Parathyroid adenoma (tissue), 2 donors: ENCODE data around the gene ZNF414.

Experiments used
- H2AFZ ChIP-seq: fragments of 300-600 bp; sonication (generic); one replicate; pipeline ENCODE4 v1.7.0; 2017; ENCODE audit warnings: antibody characterized with exemption, mild to moderate bottlenecking
- H3K27ac ChIP-seq: fragments of 300-600 bp; sonication (generic); one replicate; pipeline ENCODE4 v1.7.0; 2017
- H3K27me3 ChIP-seq: fragments of 300-600 bp; sonication (generic); one replicate; pipeline ENCODE4 v1.7.0; 2017; ENCODE audit warnings: low read length; ENCODE audit not compliant: control insufficient read depth, insufficient read depth
- H3K36me3 ChIP-seq: fragments of 300-600 bp; sonication (generic); one replicate; pipeline ENCODE4 v1.7.0; 2017; ENCODE audit warnings: low read length; ENCODE audit not compliant: control insufficient read depth, insufficient read depth
- H3K4me1 ChIP-seq: fragments of 300-600 bp; sonication (generic); one replicate; pipeline ENCODE4 v1.7.0; 2017; ENCODE audit warnings: control low read depth
- H3K4me2 ChIP-seq: fragments of 300-600 bp; sonication (generic); one replicate; pipeline ENCODE4 v1.7.0; 2017; ENCODE audit warnings: low read length
- H3K4me3 ChIP-seq: fragments of 300-600 bp; sonication (generic); one replicate; pipeline ENCODE4 v1.7.0; 2017; ENCODE audit warnings: low read depth, low read length
- H3K79me2 ChIP-seq: fragments of 300-600 bp; sonication (generic); one replicate; pipeline ENCODE4 v1.7.0; 2017; ENCODE audit warnings: control low read depth
- H3K9ac ChIP-seq: fragments of 300-600 bp; sonication (generic); one replicate; pipeline ENCODE4 v1.7.0; 2017; ENCODE audit warnings: mild to moderate bottlenecking
- H3K9me3 ChIP-seq: fragments of 300-600 bp; sonication (generic); one replicate; pipeline ENCODE4 v1.7.0; 2017; ENCODE audit warnings: low read length; ENCODE audit not compliant: control insufficient read depth
- CTCF ChIP-seq: fragments of 300-600 bp; sonication (generic); IDR thresholded peaks from one replicate; pipeline ENCODE4 v1.7.0; 2017; ENCODE audit warnings: antibody characterized with exemption, mild to moderate bottlenecking
- donor health status: primary hyperparathyroidism.

Gene ZNF414

GRCh38 chr19:8529369-8530006 lies 15.5 kb upstream of the ZNF414 start:
- H2AFZ ChIP-seq: no peak overlapping the region
- no peak overlapping the region for H3K9ac ChIP-seq
- H3K27ac ChIP-seq: no peak overlapping the region
- H3K4me1 ChIP-seq: no peaks in the 10 kb centered on the region
- no peaks in the 10 kb centered on the region for H3K9me3 ChIP-seq
- H3K4me2 ChIP-seq: no peak overlapping the region
- no peak overlapping the region for H3K4me3 ChIP-seq
- no peaks in the 10 kb centered on the region for H3K36me3 ChIP-seq
- H3K27me3 ChIP-seq: no peaks in the 10 kb centered on the region
- TF ChIP-seq CTCF: no peak
- no peaks in the 10 kb centered on the region for H3K79me2 ChIP-seq

- Histone ChIP-seq H3K4me3 (no peak overlapping the region), H3K9me3 (no peaks in the 10 kb centered on the region), H2AFZ (no peak overlapping the region), H3K4me2 (no peak overlapping the region), H3K9ac (no peak overlapping the region), H3K79me2 (no peaks in the 10 kb centered on the region), H3K36me3 (no peaks in the 10 kb centered on the region), H3K27me3 (no peaks in the 10 kb centered on the region), H3K27ac (no peak overlapping the region), H3K4me1 (no peaks in the 10 kb centered on the region)
- TF ChIP-seq CTCF: no peak
These were observed 14.5 kb upstream of the ZNF414 start for GRCh38 chr19:8528500-8528899.

GRCh38 chr19:8526345-8527091 lies 12.6 kb upstream of the ZNF414 start:
- Histone ChIP-seq H3K4me3 (peak overlapping the region; percentile 96), H3K79me2 (no peaks in the 10 kb centered on the region), H3K4me2 (peak overlapping the region; percentile 100), H3K27ac (peak overlapping the region; percentile 90), H2AFZ (peak overlapping the region; percentile 89), H3K36me3 (no peaks in the 10 kb centered on the region), H3K27me3 (no peaks in the 10 kb centered on the region), H3K9ac (peak overlapping the region; percentile 38), H3K9me3 (no peaks in the 10 kb centered on the region), H3K4me1 (no peaks in the 10 kb centered on the region)
- no peak for TF ChIP-seq CTCF

GRCh38 chr19:8525401-8525684 lies 11.4 kb upstream of the ZNF414 start:
- peak overlapping the region; percentile 59 for H3K4me2 ChIP-seq
- peak; percentile 20 for TF ChIP-seq CTCF
- H3K27ac ChIP-seq: peak overlapping the region; percentile 90
- no peaks in the 10 kb centered on the region for H3K27me3 ChIP-seq
- no peaks in the 10 kb centered on the region for H3K36me3 ChIP-seq
- H2AFZ ChIP-seq: peak overlapping the region; percentile 89
- peak overlapping the region; percentile 96 for H3K4me3 ChIP-seq
- H3K9ac ChIP-seq: no peak overlapping the region
- H3K4me1 ChIP-seq: no peaks in the 10 kb centered on the region
- H3K79me2 ChIP-seq: no peaks in the 10 kb centered on the region
- H3K9me3 ChIP-seq: no peaks in the 10 kb centered on the region

GRCh38 chr19:8519388-8519787 lies 5.4 kb upstream of the ZNF414 start:
- Histone ChIP-seq H3K27me3 (no peaks in the 10 kb centered on the region), H3K4me1 (no peaks in the 10 kb centered on the region), H3K27ac (no peak overlapping the region), H3K4me3 (no peak overlapping the region), H2AFZ (no peak overlapping the region), H3K36me3 (no peaks in the 10 kb centered on the region), H3K9ac (no peak overlapping the region), H3K4me2 (no peak overlapping the region), H3K79me2 (no peaks in the 10 kb centered on the region), H3K9me3 (no peaks in the 10 kb centered on the region)
- TF ChIP-seq CTCF: no peak
